Stimulated activated CD8-positive, alpha-beta memory T cell treated with anti-CD3 and anti-CD28 coated beads, Interleukin-4, amount 100 ng/mL, for 1 hour (primary cell): ENCODE measurements around the gene LBP.
"Not testable (repeated sequence)": the region's sequence is repeated elsewhere in the genome, so short reads cannot be mapped to it uniquely, and the experiment has no call there.

Experiments used
- DNase-seq, 2 donors: peaks; one replicate each; pipeline ENCODE4 v3.0.0-alpha.2; 2020; ENCODE audit warnings: low read depth in 2 of 2, low spot score in 1 of 2

The LBP gene

GRCh38 chr20:38346741-38347140 is 459 bp downstream of the LBP start:
- no peak for DNase-seq

GRCh38 chr20:38349856-38350255 is 3.6 kb downstream of the LBP start:
- no peak for DNase-seq

- no peak for DNase-seq
Measured at GRCh38 chr20:38350879-38351775, 4.8 kb downstream of the LBP start.

- DNase-seq: no peak
Measured at GRCh38 chr20:38353316-38353715, 7.0 kb downstream of the LBP start.

- no peak for DNase-seq
Measured at GRCh38 chr20:38354227-38354626, 7.9 kb downstream of the LBP start.

GRCh38 chr20:38355161-38356012 is 9.1 kb downstream of the LBP start:
- no peak for DNase-seq

GRCh38 chr20:38357653-38358207 is 11.4 kb downstream of the LBP start:
- no peak for DNase-seq

GRCh38 chr20:38358556-38358955 is 12.3 kb downstream of the LBP start:
- no peak for DNase-seq

- no peak for DNase-seq
Measured at GRCh38 chr20:38363004-38363747, 16.9 kb downstream of the LBP start.

- no peak for DNase-seq
Measured at GRCh38 chr20:38369389-38369788, 23.1 kb downstream of the LBP start.

- no peak for DNase-seq
Measured at GRCh38 chr20:38372806-38373205, 26.5 kb downstream of the LBP start.

GRCh38 chr20:38373231-38373867 is 27.1 kb downstream of the LBP start:
- no peak for DNase-seq

- no peak for DNase-seq
Measured at GRCh38 chr20:38373898-38374297, 27.6 kb downstream of the LBP start.

GRCh38 chr20:38377039-38377685 is 30.9 kb downstream of the LBP start:
- no peak for DNase-seq

- DNase-seq: not testable (repeated sequence)
Measured at GRCh38 chr20:38377838-38378237, 31.6 kb downstream of the LBP start.

- no peak for DNase-seq
Measured at GRCh38 chr20:38383147-38383546, 36.9 kb downstream of the LBP start.

- no peak for DNase-seq
Measured at GRCh38 chr20:38386004-38386403, 39.7 kb downstream of the LBP start.

- DNase-seq: no peak
Measured at GRCh38 chr20:38386851-38387250, 40.6 kb downstream of the LBP start.

GRCh38 chr20:38387953-38388352 is 41.7 kb downstream of the LBP start:
- no peak for DNase-seq

- DNase-seq: no peak
Measured at GRCh38 chr20:38392356-38392755, 46.1 kb downstream of the LBP start.
